ENCODE measurements around the gene WDR5. TPM values are rescaled to one million over a fixed set of nuclear protein-coding genes. Genes with fewer than 3 reads are reported as not detected.

The WDR5 gene
- total and polyA plus RNA-seq, 5 experiments from 2014 or later, result 11.2 to 36.1 (median 14.9) TPM

DNA sequence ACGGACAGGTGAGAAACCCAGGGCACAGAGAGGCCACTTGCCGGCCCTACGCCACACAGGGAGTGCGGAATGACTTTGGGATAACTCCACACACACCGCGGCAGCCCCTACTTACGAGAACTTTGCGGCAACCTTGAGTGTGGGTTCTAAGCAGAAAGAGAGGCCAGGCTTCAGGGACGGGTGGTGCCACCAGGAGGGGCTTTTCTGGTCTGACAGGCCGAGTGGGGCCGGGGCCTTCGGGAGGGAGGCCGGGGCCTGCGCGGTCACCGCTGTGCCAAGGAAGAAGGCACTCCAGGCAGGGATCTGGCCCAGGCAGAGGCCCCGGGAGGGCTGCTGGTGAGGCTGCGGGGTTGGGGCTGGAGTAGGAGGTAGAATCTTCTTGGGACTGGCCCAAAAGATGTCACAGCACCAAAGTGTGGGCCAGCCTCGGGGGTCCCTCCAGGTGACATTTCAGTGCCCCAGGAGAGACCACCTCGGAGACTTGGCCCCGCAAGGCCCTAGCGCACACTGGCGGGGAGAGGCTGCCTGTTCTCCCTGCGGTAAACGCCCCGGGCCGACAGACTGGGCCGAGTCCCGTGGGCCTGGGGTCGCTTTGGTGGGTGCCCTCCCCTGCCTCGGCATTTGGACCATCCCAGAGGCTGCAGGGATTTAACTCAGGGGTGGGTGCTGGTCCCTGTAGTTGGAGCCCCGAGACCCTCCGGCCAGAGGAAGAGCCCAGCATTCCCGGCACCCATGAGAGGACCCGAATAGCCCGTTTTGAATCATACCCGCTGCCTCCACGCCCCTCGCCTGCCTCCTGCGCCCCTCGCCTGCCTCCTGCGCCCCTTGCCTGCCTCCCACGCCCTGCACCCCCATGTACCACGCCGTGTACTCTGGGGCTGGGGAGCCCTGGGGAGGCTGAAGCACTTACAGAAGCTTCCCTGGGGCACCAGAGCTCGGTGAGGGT, 37.5 kb downstream of the WDR5 start:
- Mint-ChIP-seq H3K9me3 (no peaks in the 10 kb centered on the region), H3K36me3 (no peaks in the 10 kb centered on the region), H3K4me1 (peaks cover 0 to 12% (median 1%) of the 10 kb centered on the region in 4 donors), H3K27ac (no peak overlapping the region), H3K4me3 (no peak overlapping the region), H3K27me3 (peaks cover 0 to 9% (median 0%) of the 10 kb centered on the region in 5 donors)
- DNase-seq, result no peak
- no peak for ATAC-seq
- POLR2A ChIA-PET, result no interaction called here

DNA sequence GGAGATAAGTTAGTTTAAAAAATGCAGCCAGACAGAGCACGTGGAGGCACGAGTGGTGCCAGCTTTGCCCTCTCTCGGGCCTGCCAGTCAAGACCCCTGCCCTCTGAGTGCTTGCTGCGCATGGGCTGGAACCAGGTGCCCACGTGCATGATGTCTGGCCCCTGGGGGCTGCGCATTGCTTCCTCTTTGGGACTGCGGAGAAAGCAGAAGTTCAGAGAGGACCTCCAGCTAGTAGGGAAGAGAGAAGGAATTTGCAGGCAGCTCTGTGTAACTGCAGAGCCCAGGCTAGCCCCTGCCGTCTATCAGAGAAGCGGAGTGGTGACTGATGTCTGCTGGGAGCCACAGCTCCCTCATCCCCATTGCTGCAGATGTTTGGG, 38.2 kb downstream of the WDR5 start:
- no peak for ATAC-seq
- H3K9me3 Mint-ChIP-seq, result no peaks in the 10 kb centered on the region
- no peak for DNase-seq
- peaks cover under 1 to 13% (median 3%) of the 10 kb centered on the region in 4 donors for H3K4me1 Mint-ChIP-seq
- no peak overlapping the region for H3K27ac Mint-ChIP-seq
- peaks cover 0 to 9% (median 0%) of the 10 kb centered on the region in 5 donors for H3K27me3 Mint-ChIP-seq
- no peak overlapping the region for H3K4me3 Mint-ChIP-seq
- POLR2A ChIA-PET, result no interaction called here
- no peaks in the 10 kb centered on the region for H3K36me3 Mint-ChIP-seq

DNA sequence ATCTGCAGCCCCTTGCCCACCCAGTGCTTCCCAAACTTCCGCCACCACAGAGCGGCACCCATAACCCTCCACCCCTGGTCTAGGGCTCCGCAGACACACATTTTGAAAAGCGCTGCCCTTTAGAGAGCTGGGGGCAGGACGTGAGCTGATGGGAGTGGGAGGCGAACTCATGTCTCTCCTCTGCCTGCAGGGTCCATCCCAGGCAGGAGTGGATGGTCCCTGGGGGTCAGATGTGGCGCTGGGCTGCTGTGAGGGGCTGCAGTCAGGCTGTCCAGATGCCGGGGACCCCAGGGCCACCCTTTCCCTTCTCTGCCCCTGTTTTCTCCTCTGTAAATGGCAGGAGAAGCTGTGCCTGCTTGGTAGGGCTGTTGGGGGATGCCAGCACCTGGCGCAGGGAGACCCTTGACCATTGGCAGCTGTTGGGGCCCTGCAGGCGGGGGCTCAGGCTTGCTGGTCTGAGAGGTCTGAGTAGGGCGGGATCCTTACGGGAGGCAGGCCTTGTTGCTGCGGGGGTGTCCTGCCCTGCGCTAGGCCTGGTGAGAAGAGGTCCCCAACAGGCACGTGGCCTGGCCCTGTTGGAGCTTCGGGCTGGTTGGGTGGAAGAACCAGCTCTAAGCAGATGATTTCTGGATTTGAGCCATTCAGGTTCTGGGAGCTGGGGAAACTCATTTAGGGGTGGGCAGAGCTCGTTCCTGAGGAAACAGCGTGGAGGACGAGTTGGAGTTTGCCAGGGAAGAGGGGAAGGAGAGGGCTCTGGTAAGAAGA, 38.8 kb downstream of the WDR5 start:
- H3K4me1 Mint-ChIP-seq, result peaks cover 4 to 18% (median 8%) of the 10 kb centered on the region in 4 donors
- peak in 1 of 10 donors; percentile 55 for DNase-seq
- no peak overlapping the region for H3K27ac Mint-ChIP-seq
- no peak for ATAC-seq
- POLR2A ChIA-PET, result no interaction called here
- H3K36me3 Mint-ChIP-seq, result no peaks in the 10 kb centered on the region
- H3K9me3 Mint-ChIP-seq, result no peaks in the 10 kb centered on the region
- H3K27me3 Mint-ChIP-seq, result peaks cover 0 to 11% (median 3%) of the 10 kb centered on the region in 5 donors
- no peak overlapping the region for H3K4me3 Mint-ChIP-seq

DNA sequence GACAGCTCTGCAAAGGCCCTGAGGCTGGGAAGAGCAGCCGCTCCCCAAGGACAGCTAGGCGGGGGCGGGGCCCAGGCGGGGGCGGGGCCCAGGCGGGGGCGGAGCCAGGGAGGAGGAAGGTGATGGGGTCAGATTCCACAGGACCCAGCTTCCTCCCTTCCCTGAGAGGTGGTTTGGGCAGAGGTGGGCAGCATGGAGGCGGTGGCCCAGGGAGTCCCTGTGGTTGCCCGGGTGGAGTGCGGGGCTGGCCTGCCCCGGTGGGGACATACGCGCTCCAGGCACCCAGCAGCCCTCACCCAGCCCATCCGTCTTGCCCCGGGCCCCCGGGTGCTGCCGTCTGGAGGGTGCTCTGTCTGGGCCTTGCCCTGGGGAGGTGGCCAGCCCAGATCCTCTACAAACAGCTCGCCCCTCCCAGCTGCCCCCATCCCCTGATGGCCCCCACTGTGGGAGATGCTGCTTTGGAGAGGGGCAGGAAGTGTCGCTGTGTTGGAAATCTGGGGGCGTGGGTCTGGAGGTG, 39.5 kb downstream of the WDR5 start:
- Mint-ChIP-seq H3K27ac (no peak overlapping the region), H3K27me3 (peaks cover 0 to 18% (median 3%) of the 10 kb centered on the region in 5 donors), H3K4me1 (peaks cover 4 to 22% (median 11%) of the 10 kb centered on the region in 4 donors), H3K9me3 (no peaks in the 10 kb centered on the region), H3K36me3 (no peaks in the 10 kb centered on the region), H3K4me3 (no peak overlapping the region)
- ATAC-seq (no peak), DNase-seq (peak in 1 of 10 donors; percentile 40)
- POLR2A ChIA-PET, result no interaction called here

GRCh38 chr9:134175808-134176598, 40.1 kb downstream of the WDR5 start:
- no peak for ATAC-seq
- H3K4me3 Mint-ChIP-seq, result no peak overlapping the region
- H3K36me3 Mint-ChIP-seq, result no peaks in the 10 kb centered on the region
- H3K27me3 Mint-ChIP-seq, result peaks cover 0 to 24% (median 3%) of the 10 kb centered on the region in 5 donors
- peak overlapping the region in 1 of 10 donors; percentile 16 for H3K27ac Mint-ChIP-seq
- H3K9me3 Mint-ChIP-seq, result no peaks in the 10 kb centered on the region
- peak in 1 of 10 donors; percentile 49 for DNase-seq
- peaks cover 10 to 23% (median 16%) of the 10 kb centered on the region in 4 donors for H3K4me1 Mint-ChIP-seq
- POLR2A ChIA-PET, result no interaction called here

- Mint-ChIP-seq H3K4me3 (no peak overlapping the region), H3K27ac (peak overlapping the region in 1 of 10 donors; percentile 16), H3K4me1 (peaks cover 12 to 25% (median 19%) of the 10 kb centered on the region in 4 donors), H3K36me3 (no peaks in the 10 kb centered on the region), H3K27me3 (peaks cover 0 to 28% (median 3%) of the 10 kb centered on the region in 5 donors), H3K9me3 (no peaks in the 10 kb centered on the region)
- POLR2A ChIA-PET, result no interaction called here
- ATAC-seq (no peak), DNase-seq (peak in 1 of 10 donors; percentile 45)
These were observed 40.7 kb downstream of the WDR5 start for GRCh38 chr9:134176599-134176968.

GRCh38 chr9:134177186-134177585, 41.3 kb downstream of the WDR5 start:
- Mint-ChIP-seq H3K36me3 (no peaks in the 10 kb centered on the region), H3K4me1 (peaks cover 15 to 30% (median 25%) of the 10 kb centered on the region in 4 donors), H3K27ac (no peak overlapping the region), H3K9me3 (no peaks in the 10 kb centered on the region), H3K4me3 (no peak overlapping the region), H3K27me3 (peaks cover 0 to 28% (median 3%) of the 10 kb centered on the region in 5 donors)
- ATAC-seq (no peak), DNase-seq (no peak)
- POLR2A ChIA-PET, result no interaction called here

GRCh38 chr9:134177624-134178393, 41.9 kb downstream of the WDR5 start:
- Mint-ChIP-seq H3K36me3 (no peaks in the 10 kb centered on the region), H3K27me3 (peaks cover 0 to 28% (median 3%) of the 10 kb centered on the region in 5 donors), H3K9me3 (no peaks in the 10 kb centered on the region), H3K4me1 (peaks cover 21 to 35% (median 31%) of the 10 kb centered on the region in 4 donors), H3K4me3 (no peak overlapping the region), H3K27ac (peak overlapping the region in 2 of 10 donors; percentile 18 to 75)
- ATAC-seq (no peak), DNase-seq (peak in 1 of 10 donors; percentile 53)
- POLR2A ChIA-PET, result interaction anchor here (0.7 kb wide), 1 partner anchor 264 kb away, joined by 3 read pairs; no protein-coding TSS in a partner anchor

DNA sequence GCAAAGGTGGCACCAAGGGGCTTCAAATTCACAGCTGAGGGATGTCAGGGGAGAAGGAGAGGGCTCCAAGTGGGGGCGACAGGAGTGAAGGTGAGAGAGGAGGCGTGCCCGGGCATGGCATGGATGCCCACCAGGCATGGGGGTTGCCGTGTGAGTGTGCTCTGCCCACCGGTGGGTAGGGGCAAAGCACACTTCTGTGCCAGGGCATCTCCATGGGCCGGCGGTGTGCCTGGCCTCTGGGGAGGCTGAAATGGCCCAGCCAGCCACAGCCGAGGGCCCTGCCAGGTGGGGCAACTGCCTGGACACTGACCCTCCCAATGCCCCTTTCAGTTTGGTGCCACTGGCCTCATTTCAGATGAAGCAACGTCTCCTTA, 42.5 kb downstream of the WDR5 start:
- Mint-ChIP-seq H3K4me3 (no peak overlapping the region), H3K9me3 (no peaks in the 10 kb centered on the region), H3K4me1 (peaks cover 22 to 38% (median 32%) of the 10 kb centered on the region in 4 donors), H3K27ac (no peak overlapping the region), H3K36me3 (no peaks in the 10 kb centered on the region), H3K27me3 (peaks cover 0 to 28% (median 3%) of the 10 kb centered on the region in 5 donors)
- no peak for DNase-seq
- no peak for ATAC-seq
- POLR2A ChIA-PET, result interaction anchor here (0.7 kb wide), 1 partner anchor 264 kb away, joined by 3 read pairs; no protein-coding TSS in a partner anchor

DNA sequence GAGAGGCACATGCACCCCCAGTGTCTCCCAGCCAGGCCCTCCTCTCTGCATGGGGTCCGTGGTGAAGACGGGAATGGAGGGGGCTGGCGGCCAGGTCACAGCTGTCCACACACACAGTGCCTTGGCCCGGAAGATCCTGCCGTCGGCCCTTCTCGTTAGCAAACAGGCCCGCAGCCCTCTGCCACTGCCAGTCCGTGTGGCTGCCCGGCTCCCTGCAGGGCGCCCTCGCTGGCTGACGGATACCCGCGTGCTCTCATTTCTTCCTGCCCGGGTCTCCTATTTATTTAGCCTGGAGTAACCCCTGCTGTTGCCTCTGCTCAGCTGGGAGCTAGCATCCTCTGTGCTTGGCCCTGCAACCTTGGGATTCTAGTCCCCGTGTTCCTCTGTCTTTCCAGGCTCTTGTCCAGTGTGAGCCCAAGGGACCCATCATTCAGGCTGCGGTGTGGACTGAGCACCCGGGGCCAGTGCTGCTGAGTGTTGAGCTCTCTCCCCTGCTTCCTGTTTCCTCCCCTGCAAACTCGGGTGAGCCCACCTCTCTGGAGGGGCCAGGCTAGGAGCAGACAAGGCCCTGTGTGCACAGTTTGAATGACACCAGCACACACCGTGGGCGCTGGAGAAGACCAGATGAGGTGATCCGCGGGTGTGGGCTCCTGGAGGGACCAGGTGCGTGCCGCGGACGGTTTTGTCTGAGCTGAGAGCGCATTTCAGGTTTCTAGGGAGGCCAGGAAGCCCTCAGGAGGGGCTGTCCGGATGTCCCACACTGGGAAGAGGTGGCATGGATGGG, 43.1 kb downstream of the WDR5 start:
- Mint-ChIP-seq H3K27ac (peak overlapping the region in 2 of 10 donors; percentile 75), H3K4me1 (peaks cover 22 to 38% (median 31%) of the 10 kb centered on the region in 4 donors), H3K4me3 (peak overlapping the region in 2 of 10 donors; percentile 24 to 36), H3K9me3 (no peaks in the 10 kb centered on the region), H3K27me3 (peaks cover 0 to 28% (median 3%) of the 10 kb centered on the region in 5 donors), H3K36me3 (no peaks in the 10 kb centered on the region)
- ATAC-seq (no peak), DNase-seq (peak in 1 of 10 donors; percentile 54)
- POLR2A ChIA-PET, result no interaction called here

DNA sequence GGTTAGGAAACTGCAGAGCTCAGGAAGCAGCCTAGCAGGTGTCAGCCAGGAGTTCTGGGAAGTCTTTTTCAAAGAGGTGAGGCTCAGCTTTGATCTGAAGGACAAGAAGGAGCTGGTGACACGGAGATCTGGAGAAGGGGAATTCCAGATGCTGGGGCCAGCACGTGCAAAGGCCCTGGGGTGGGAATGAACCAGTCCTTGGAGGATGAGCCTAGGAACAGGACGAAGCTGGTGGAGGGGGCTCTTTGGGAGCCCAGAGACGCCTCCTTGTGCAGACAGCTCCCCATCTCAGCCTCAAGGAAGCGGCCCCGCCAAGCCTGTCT, 43.7 kb downstream of the WDR5 start:
- no peak for ATAC-seq
- H3K4me3 Mint-ChIP-seq, result peak overlapping the region in 3 of 10 donors; percentile 19 to 36 (median 24)
- POLR2A ChIA-PET, result no interaction called here
- H3K27ac Mint-ChIP-seq, result peak overlapping the region in 1 of 10 donors; percentile 75
- DNase-seq, result peak in 1 of 10 donors; percentile 51
- peaks cover 22 to 38% (median 30%) of the 10 kb centered on the region in 4 donors for H3K4me1 Mint-ChIP-seq
- no peaks in the 10 kb centered on the region for H3K36me3 Mint-ChIP-seq
- H3K9me3 Mint-ChIP-seq, result no peaks in the 10 kb centered on the region
- peaks cover 0 to 28% (median 3%) of the 10 kb centered on the region in 5 donors for H3K27me3 Mint-ChIP-seq
